Measurements from ENCODE around the gene MTHFD1L.

The MTHFD1L gene

DNA sequence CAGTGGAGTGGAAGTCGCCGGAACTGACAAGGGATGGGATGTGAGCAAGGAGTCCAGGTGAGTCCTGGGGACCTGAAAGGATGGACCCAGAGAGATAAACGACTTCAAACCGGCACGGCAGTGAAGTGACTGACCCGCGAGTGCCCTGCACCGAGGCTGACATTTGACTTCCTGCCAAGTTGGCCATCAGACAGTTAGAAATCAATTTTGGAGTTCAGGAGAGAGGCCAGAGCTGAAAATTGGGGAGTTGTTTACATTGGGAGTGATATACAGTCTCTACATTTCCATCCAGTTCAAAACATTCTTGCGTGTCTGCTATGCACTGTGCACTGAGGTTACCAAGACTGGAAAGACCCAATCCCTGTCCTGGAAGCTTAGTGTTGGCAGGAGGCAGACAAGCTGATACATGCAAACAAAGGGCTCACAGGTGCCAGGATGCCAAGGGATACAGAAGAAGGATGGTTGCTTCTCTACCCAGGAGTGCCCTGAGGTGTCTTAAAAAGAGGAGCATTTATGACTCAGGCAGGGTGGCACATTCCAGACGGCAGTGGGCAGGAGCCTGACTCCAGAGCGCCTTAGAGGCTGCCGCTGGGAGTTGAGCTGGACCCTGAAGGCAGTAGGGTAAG is 186.6 kb downstream of the MTHFD1L start:
- TF ChIP-seq, protein P1, sequence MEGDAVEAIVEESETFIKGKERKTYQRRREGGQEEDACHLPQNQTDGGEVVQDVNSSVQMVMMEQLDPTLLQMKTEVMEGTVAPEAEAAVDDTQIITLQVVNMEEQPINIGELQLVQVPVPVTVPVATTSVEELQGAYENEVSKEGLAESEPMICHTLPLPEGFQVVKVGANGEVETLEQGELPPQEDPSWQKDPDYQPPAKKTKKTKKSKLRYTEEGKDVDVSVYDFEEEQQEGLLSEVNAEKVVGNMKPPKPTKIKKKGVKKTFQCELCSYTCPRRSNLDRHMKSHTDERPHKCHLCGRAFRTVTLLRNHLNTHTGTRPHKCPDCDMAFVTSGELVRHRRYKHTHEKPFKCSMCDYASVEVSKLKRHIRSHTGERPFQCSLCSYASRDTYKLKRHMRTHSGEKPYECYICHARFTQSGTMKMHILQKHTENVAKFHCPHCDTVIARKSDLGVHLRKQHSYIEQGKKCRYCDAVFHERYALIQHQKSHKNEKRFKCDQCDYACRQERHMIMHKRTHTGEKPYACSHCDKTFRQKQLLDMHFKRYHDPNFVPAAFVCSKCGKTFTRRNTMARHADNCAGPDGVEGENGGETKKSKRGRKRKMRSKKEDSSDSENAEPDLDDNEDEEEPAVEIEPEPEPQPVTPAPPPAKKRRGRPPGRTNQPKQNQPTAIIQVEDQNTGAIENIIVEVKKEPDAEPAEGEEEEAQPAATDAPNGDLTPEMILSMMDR (conservative IDR thresholded peaks at IDR 0.05; ENCODE audit: control insufficient read depth, insufficient read depth, low read depth, low read length): no peak
- DNase-seq (ENCODE audit: low read depth): no peak
- no peak overlapping the region for H3K4me3 ChIP-seq (ENCODE audit: control insufficient read depth, low read depth, low read length)

DNA sequence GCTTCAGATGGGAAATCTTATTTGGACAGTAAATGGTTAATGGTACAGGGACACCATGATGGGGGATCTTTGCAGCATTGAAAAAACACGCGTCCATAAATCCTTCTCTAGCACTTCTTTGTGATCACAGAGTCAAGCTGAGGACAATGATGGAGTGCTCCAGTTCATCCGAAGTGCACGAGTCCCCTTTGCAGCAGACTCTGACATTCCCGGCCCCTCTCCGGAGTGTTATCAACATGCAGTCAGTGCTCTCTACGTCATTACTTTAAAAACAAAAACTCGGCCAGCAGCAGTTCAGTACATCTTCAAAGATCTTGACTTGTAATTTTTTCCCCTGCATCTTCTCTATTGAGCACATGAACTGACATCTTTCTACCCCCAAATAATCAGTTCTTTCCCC is 188.8 kb downstream of the MTHFD1L start:
- no peak overlapping the region for H3K4me3 ChIP-seq (ENCODE audit: control insufficient read depth, low read depth, low read length)
- peak; percentile 36 for DNase-seq (ENCODE audit: low read depth)
- TF ChIP-seq, protein P1 (conservative IDR thresholded peaks at IDR 0.05; ENCODE audit: control insufficient read depth, insufficient read depth, low read depth, low read length): no peak

DNA sequence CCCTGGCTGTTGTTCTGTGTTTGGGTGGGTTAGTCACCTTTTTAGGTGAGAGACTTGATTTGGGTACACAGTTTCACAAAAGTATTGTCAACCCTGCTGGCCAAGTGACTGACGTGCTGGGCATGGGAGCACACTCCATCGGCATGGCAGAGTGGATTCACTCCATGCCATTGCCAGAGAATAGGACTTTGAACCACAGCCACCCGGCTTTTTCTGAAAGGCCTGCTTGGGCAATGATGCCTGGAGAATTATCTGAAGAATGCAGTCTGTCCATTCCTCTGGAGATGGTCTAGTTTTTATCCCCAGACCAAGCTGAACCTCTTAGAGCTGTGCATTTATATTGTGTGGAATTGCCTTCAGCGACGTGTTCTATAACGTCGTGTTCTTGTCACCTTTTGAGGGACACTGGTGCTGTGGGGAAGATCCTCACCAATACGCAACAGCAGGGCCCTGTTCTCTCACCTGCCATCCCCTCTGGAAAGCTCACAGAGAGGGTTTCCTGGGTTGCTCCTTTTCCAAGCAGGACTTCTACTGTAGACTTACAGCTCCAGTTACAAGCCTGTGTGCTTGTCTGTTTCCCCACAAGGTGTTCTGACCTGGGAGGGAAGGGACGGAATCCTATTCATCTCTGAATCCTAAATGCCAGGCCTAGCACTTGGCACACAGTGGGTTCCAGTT is 190.9 kb downstream of the MTHFD1L start:
- TF ChIP-seq, protein P1 (conservative IDR thresholded peaks at IDR 0.05; ENCODE audit: control insufficient read depth, insufficient read depth, low read depth, low read length): no peak
- H3K4me3 ChIP-seq (ENCODE audit: control insufficient read depth, low read depth, low read length): no peak overlapping the region
- DNase-seq (ENCODE audit: low read depth): no peak

DNA sequence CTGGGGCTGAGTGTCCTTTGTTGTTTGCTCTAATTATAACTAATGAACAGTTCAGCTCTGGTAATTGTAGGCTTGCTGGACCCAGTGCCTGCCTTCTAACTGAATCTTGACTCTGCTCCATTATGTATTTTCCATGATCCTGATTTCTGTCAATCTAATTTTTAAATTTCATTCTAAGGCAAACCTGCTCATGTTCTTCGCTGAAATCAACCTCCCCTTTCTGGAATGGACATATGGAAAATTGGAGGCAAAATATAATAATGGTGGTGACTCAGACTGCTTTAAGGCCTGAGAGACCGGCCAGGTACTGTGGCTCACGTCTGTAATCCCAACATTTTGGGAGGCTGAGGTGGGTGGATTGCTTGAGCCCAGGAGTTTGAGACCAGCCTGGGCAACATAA is 191.6 kb downstream of the MTHFD1L start:
- DNase-seq (ENCODE audit: low read depth): no peak
- H3K4me3 ChIP-seq (ENCODE audit: control insufficient read depth, low read depth, low read length): no peak overlapping the region
- TF ChIP-seq, protein P1 (conservative IDR thresholded peaks at IDR 0.05; ENCODE audit: control insufficient read depth, insufficient read depth, low read depth, low read length): no peak

DNA sequence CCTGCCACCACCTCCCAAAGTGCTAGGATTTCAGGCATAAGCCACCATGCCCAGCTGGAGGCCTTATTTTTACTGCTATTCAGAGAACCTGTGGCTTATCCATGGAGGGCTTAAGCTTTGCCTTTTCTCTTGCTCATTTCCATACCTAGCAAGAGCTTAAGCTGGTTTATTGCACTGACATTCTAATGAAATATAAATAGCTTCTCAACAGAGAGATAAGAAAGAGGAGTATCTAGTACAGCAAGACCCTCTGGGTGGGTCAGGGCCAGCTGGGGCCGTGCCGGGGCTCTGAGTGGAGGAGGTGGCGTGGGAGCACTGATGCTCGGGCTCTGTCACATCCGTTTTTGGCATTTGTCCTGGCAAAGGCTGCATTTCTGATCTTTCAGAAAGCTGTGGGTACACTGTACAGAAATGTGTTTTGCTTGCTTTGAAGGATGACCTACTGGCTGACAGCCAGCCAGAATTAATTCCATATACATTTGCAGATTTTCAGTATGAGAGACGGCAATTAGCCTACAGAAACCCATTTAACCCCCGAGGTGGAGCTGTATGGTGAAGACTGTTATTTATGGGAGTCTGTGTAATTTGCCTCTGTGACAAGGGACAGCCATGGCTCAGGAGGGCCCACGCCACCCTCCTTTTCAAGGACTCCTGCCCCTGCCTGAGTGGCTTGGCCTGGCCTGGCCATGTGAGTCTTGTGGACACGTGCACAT is 192.7 kb downstream of the MTHFD1L start:
- no peak overlapping the region for H3K4me3 ChIP-seq (ENCODE audit: control insufficient read depth, low read depth, low read length)
- no peak for DNase-seq (ENCODE audit: low read depth)
- TF ChIP-seq, protein P1 (conservative IDR thresholded peaks at IDR 0.05; ENCODE audit: control insufficient read depth, insufficient read depth, low read depth, low read length): no peak

DNA sequence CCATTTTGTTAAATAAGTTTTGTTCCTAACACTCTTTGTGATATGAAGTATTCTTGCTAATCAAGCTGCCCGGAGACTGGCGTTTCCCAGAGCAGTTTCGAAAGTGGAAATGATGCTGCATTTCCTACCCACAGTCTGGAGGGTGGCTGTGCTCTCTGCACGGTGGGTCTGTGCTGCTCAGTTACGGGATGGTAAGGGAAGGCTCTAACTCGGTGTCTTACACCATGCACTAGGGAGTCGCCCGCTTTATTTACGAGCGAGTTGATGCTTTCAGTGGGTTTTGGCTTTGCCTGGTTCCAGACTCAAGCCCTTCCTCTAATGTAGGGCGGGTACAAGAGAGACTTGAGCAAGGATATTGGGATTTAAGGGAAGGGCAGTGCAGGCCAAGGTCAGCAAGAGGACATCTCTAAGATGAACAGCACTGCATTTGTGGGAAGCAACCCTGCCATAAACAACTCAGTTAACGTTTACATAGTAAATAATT is 194.2 kb downstream of the MTHFD1L start:
- TF ChIP-seq, protein P1 (conservative IDR thresholded peaks at IDR 0.05; ENCODE audit: control insufficient read depth, insufficient read depth, low read depth, low read length): no peak
- peak; percentile 61 for DNase-seq (ENCODE audit: low read depth)
- no peak overlapping the region for H3K4me3 ChIP-seq (ENCODE audit: control insufficient read depth, low read depth, low read length)
